Activated T-cell treated with anti-CD3 and anti-CD28 coated beads, Interleukin-2, amount 50 U/mL, for 4 hours (primary cell): Measurements from ENCODE around the gene CPSF2. TPM values are rescaled to one million over a fixed set of nuclear protein-coding genes. Genes with fewer than 3 reads are reported as not detected.
"Not testable (repeated sequence)": the region's sequence is repeated elsewhere in the genome, so short reads cannot be mapped to it uniquely, and the experiment has no call there.

Source experiments
- ATAC-seq, 2 donors: fragments of 200-7000 bp; cut with Tn5 transposase; one replicate each; pipeline ENCODE4 v1.10.0; 2021
- DNase-seq: peaks from one replicate; pipeline ENCODE4 v3.0.0-alpha.2; 2020
- H3K27me3 Mint-ChIP-seq: one replicate; pipeline ENCODE4 v1.8.0; 2021; ENCODE audit warnings: low read depth, mixed read lengths
- H3K36me3 Mint-ChIP-seq: one replicate; pipeline ENCODE4 v1.8.0; 2022; ENCODE audit warnings: mixed read lengths; ENCODE audit not compliant: insufficient read depth
- H3K4me1 Mint-ChIP-seq: one replicate; pipeline ENCODE4 v1.8.0; 2021; ENCODE audit warnings: low read depth, mixed read lengths
- H3K4me3 Mint-ChIP-seq: one replicate; pipeline ENCODE4 v1.8.0; 2021; ENCODE audit warnings: mild to moderate bottlenecking, moderate library complexity, mixed read lengths
- H3K9me3 Mint-ChIP-seq: one replicate; pipeline ENCODE4 v1.8.0; 2021; ENCODE audit warnings: mixed read lengths
- total RNA-seq, 3 donors: library from RNA; stranded (reverse); gene quantifications; one replicate each; pipeline ENCODE4 v1.2.1, GENCODE V29; 2021

CPSF2 gene
- total RNA-seq, 3 donors from 2014 or later: 85.2 to 92.0 (median 88.9) TPM

DNA sequence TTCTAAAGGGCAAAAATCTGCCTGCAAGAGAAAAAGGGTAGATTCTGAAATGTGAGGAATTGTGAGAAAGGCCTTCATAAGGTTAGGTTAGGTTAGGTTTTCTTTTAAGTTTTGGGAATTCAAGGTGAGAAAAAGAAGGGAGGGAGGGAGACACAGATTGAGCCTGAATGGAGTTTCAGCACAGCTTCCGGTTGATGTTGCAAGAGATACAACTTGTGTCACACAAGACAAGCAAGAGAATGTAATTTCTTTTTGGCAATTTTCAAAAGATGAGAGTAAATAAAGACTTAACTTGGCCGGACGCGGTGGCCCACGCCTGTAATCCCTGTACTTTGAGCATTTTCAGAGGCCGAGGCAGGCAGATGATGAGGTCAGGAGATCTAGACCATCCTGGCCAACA, 63.8 kb downstream of the CPSF2 start:
- Mint-ChIP-seq H3K36me3 (peaks cover 3% of the 10 kb centered on the region), H3K4me3 (no peak overlapping the region), H3K4me1 (no peaks in the 10 kb centered on the region), H3K9me3 (peaks cover 5% of the 10 kb centered on the region), H3K27me3 (no peaks in the 10 kb centered on the region)
- DNase-seq: no peak
- no peak for ATAC-seq

DNA sequence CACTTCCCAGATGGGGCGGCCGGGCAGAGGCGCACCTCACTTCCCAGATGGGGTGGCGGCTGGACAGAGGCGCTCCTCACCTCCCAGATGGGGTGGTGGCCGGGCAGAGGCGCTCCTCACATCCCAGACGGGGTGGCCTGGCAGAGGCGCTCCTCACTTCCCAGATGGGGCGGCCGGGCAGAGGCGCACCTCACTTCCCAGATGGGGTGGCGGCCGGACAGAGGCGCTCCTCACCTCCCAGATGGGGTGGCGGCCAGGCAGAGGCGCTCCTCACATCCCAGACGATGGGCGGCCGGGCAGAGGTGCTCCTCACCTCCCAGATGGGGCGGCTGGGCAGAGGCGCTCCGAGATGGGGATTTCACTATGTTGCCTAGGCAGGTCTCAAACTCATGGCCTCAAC, 65.8 kb downstream of the CPSF2 start:
- H3K4me1 Mint-ChIP-seq, H3K9me3 Mint-ChIP-seq, DNase-seq, H3K27me3 Mint-ChIP-seq, ATAC-seq, H3K36me3 Mint-ChIP-seq, H3K4me3 Mint-ChIP-seq: not testable (repeated sequence)

DNA sequence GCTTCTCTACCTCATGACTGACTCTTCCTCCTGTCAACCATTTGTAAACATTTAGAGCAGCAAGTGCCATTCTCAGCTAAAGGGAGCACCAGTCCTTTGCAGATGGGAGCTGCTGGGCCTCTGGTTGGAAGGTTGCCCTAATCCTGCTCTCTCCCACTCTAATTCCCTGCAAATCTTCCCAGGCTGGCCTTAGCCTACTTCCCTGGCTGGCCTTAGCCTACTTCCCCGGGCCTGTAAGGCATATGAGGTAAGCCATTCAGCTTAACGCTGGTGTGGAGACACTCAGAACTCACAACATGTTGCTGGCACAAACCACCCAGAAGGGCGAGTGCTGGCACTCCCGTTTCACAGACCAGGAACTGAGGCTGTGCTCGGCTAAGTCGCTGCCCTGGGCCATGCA, 69.0 kb downstream of the CPSF2 start:
- Mint-ChIP-seq H3K36me3 (peaks cover 3% of the 10 kb centered on the region), H3K9me3 (peaks cover 5% of the 10 kb centered on the region), H3K27me3 (no peaks in the 10 kb centered on the region), H3K4me1 (no peaks in the 10 kb centered on the region), H3K4me3 (no peak overlapping the region)
- DNase-seq (no peak), ATAC-seq (no peak)

GRCh38 chr14:92198804-92199203, 77.0 kb downstream of the CPSF2 start:
- Mint-ChIP-seq H3K36me3 (no peaks in the 10 kb centered on the region), H3K27me3 (peaks cover 7% of the 10 kb centered on the region), H3K9me3 (no peaks in the 10 kb centered on the region), H3K4me3 (no peak overlapping the region), H3K4me1 (no peaks in the 10 kb centered on the region)
- ATAC-seq (no peak), DNase-seq (no peak)

DNA sequence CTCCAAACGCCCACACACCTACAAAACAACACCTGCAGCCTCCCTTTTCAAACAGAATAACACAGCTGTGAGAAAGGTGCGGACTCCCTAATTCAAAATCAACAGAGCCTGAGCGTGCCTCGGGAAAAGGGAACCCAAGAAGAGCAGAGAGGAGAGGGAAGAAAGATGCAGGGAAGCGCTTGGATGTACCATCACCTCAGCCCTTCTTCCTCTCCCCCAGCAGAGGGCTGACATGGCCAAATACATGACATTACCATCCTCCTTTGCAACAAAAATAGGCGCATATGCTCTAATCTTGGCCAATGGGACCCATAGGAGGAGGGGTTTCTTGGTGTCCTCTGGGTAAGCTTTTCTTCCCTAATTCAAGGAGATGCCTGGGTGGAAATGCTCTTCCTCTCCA, 78.0 kb downstream of the CPSF2 start:
- H3K9me3 Mint-ChIP-seq: no peaks in the 10 kb centered on the region
- H3K4me1 Mint-ChIP-seq: no peaks in the 10 kb centered on the region
- peaks cover 7% of the 10 kb centered on the region for H3K27me3 Mint-ChIP-seq
- H3K4me3 Mint-ChIP-seq: no peak overlapping the region
- no peak for DNase-seq
- no peak for ATAC-seq
- H3K36me3 Mint-ChIP-seq: no peaks in the 10 kb centered on the region

GRCh38 chr14:92203116-92203515, 81.3 kb downstream of the CPSF2 start:
- Mint-ChIP-seq H3K27me3 (peaks cover 6% of the 10 kb centered on the region), H3K4me1 (no peaks in the 10 kb centered on the region), H3K4me3 (no peak overlapping the region), H3K36me3 (no peaks in the 10 kb centered on the region), H3K9me3 (no peaks in the 10 kb centered on the region)
- no peak for DNase-seq
- ATAC-seq: no peak

DNA sequence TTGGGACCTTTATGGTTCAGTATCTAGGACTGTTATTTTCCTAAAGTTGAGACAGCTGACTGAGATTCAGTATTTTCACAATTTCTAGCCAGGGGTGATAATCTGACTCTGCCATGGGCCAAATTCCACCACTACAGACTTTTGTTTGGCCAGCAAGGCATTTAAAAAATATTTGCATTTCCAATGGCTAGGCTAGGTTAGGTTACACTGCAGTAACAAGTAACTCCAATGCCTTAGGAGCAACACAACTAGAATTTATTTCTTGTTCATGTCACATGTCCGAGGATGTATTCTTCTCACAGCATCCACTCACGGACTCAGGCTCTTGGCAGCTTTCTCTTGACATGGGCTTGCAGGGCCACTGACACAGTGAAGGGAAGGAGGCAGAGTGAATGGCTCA, 83.0 kb downstream of the CPSF2 start:
- H3K9me3 Mint-ChIP-seq: no peaks in the 10 kb centered on the region

GRCh38 chr14:92207012-92207927, 85.5 kb downstream of the CPSF2 start:
- peaks cover 2% of the 10 kb centered on the region for H3K27me3 Mint-ChIP-seq
- H3K4me3 Mint-ChIP-seq: no peak overlapping the region
- DNase-seq (no peak), ATAC-seq (no peak)
- H3K36me3 Mint-ChIP-seq: no peaks in the 10 kb centered on the region
- H3K4me1 Mint-ChIP-seq: no peaks in the 10 kb centered on the region
- peaks cover 7% of the 10 kb centered on the region for H3K9me3 Mint-ChIP-seq

More for the DNA sequence above, 83.0 kb downstream of the CPSF2 start:
- DNase-seq (no peak), ATAC-seq (no peak)
- H3K27me3 Mint-ChIP-seq: peaks cover 2% of the 10 kb centered on the region
- H3K4me3 Mint-ChIP-seq: no peak overlapping the region
- no peaks in the 10 kb centered on the region for H3K36me3 Mint-ChIP-seq
- H3K4me1 Mint-ChIP-seq: no peaks in the 10 kb centered on the region

DNA sequence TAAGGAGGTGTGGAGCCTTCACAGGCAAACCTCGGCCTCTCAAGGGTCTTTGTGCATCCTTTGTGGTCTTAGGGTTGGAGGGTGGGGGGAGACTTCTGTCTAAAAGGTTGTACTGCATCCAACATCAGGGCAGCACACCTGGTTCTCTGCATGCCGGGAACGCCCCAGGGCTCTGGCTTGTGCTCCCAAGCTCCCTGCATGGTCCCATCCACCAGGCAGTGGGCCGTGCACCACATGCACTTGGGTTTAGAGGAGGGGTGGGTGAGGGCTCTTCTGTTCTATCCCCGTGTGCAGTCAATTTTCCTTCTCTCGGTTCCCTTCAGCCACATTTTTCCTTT, 86.1 kb downstream of the CPSF2 start:
- ATAC-seq (no peak), DNase-seq (no peak)
- Mint-ChIP-seq H3K4me3 (no peak overlapping the region), H3K9me3 (peaks cover 9% of the 10 kb centered on the region), H3K27me3 (peaks cover 2% of the 10 kb centered on the region), H3K4me1 (no peaks in the 10 kb centered on the region), H3K36me3 (no peaks in the 10 kb centered on the region)

DNA sequence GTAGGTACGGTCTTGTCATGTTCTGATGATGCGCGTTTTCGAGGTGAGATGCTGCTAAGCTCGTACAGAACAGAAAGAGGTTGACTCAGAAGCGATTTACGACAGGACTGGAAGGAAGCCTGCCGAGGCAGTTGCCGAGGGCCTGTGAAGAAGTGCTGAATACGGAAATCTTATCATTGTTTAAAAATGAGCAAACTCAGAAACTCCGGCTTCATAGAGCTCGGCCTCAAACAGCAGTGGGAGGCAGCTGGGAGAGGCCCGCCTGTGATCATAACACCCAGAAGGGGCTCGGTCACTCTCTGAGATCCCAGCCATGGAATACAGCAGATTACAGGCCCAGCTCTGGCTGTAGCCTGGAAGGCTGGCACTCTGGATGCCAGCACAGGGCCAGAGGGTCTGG, 87.4 kb downstream of the CPSF2 start:
- peaks cover 2% of the 10 kb centered on the region for H3K27me3 Mint-ChIP-seq
- ATAC-seq: no peak
- DNase-seq: no peak
- H3K4me3 Mint-ChIP-seq: no peak overlapping the region
- H3K4me1 Mint-ChIP-seq: no peaks in the 10 kb centered on the region
- H3K36me3 Mint-ChIP-seq: no peaks in the 10 kb centered on the region
- H3K9me3 Mint-ChIP-seq: peaks cover 16% of the 10 kb centered on the region

DNA sequence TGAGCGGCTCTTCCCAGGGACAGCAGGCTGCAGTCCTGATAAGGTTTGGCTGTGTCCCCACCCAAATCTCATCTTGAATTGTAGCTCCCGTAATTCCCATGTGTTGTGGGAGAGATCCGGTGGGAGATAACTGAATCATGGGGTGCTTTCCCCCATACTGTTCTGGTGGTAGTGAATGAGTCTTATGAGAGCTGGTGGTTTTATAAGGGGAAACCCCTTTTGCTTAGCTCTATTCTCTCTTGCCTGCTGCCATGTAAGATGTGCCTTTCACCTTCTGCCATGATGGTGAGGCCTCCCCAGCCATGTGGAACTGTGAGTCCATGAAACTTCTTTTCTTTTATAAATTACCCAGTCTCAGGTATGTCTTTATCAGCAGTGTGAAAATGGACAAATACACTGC, 91.4 kb downstream of the CPSF2 start:
- Mint-ChIP-seq H3K9me3 (peaks cover 16% of the 10 kb centered on the region), H3K27me3 (peaks cover 18% of the 10 kb centered on the region)
- H3K4me3 Mint-ChIP-seq, H3K4me1 Mint-ChIP-seq, DNase-seq, H3K36me3 Mint-ChIP-seq: not testable (repeated sequence)
- peak in 1 of 2 donors; percentile 61 for ATAC-seq

- ATAC-seq (no peak), DNase-seq (no peak)
- peaks cover 21% of the 10 kb centered on the region for H3K27me3 Mint-ChIP-seq
- H3K9me3 Mint-ChIP-seq: peaks cover 16% of the 10 kb centered on the region
- no peaks in the 10 kb centered on the region for H3K4me1 Mint-ChIP-seq
- peaks cover 2% of the 10 kb centered on the region for H3K36me3 Mint-ChIP-seq
- no peak overlapping the region for H3K4me3 Mint-ChIP-seq
Measured at GRCh38 chr14:92215579-92215978, 93.8 kb downstream of the CPSF2 start.

- DNase-seq (no peak), ATAC-seq (no peak)
- Mint-ChIP-seq H3K27me3 (peaks cover 21% of the 10 kb centered on the region), H3K4me1 (no peaks in the 10 kb centered on the region), H3K4me3 (no peak overlapping the region), H3K9me3 (peaks cover 6% of the 10 kb centered on the region), H3K36me3 (peaks cover 2% of the 10 kb centered on the region)
Measured at GRCh38 chr14:92217936-92218335, 96.2 kb downstream of the CPSF2 start.
